ENCODE data around the gene UBXN10.
"Not testable (repeated sequence)": the region's sequence is repeated elsewhere in the genome, so short reads cannot be mapped to it uniquely, and the experiment has no call there.

Gene UBXN10

GRCh38 chr1:20209471-20209870 is 23.6 kb downstream of the UBXN10 start:
- DNase-seq = no peak

GRCh38 chr1:20210736-20211460 is 25.0 kb downstream of the UBXN10 start:
- DNase-seq = no peak

GRCh38 chr1:20211511-20211931 is 25.6 kb downstream of the UBXN10 start:
- no peak for DNase-seq

GRCh38 chr1:20212085-20212684 is 26.3 kb downstream of the UBXN10 start:
- no peak for DNase-seq

- DNase-seq = peak; percentile 14 to 41 (median 36)
Observed at GRCh38 chr1:20212685-20213331, 26.9 kb downstream of the UBXN10 start.

GRCh38 chr1:20215716-20216115 is 29.8 kb downstream of the UBXN10 start:
- DNase-seq = no peak

- peak in 1 of 5 experiments; percentile 22 for DNase-seq
Observed at GRCh38 chr1:20216574-20216973, 30.7 kb downstream of the UBXN10 start.

GRCh38 chr1:20219053-20219452 is 33.2 kb downstream of the UBXN10 start:
- not testable (repeated sequence) for DNase-seq

- no peak for DNase-seq
Observed at GRCh38 chr1:20220036-20220435, 34.1 kb downstream of the UBXN10 start.

- DNase-seq = no peak
Observed at GRCh38 chr1:20223106-20223505, 37.2 kb downstream of the UBXN10 start.

- no peak for DNase-seq
Observed at GRCh38 chr1:20223551-20224419, 37.9 kb downstream of the UBXN10 start.

- DNase-seq = no peak
Observed at GRCh38 chr1:20224546-20224945, 38.6 kb downstream of the UBXN10 start.

- no peak for DNase-seq
Observed at GRCh38 chr1:20227704-20228103, 41.8 kb downstream of the UBXN10 start.

- no peak for DNase-seq
Observed at GRCh38 chr1:20228314-20228825, 42.5 kb downstream of the UBXN10 start.

GRCh38 chr1:20229171-20229570 is 43.3 kb downstream of the UBXN10 start:
- DNase-seq = no peak

- not testable (repeated sequence) for DNase-seq
Observed at GRCh38 chr1:20232564-20232963, 46.7 kb downstream of the UBXN10 start.

- peak in 1 of 5 experiments; percentile 27 for DNase-seq
Observed at GRCh38 chr1:20233394-20233793, 47.5 kb downstream of the UBXN10 start.

- DNase-seq = no peak
Observed at GRCh38 chr1:20233866-20234265, 48.0 kb downstream of the UBXN10 start.

- DNase-seq = no peak
Observed at GRCh38 chr1:20234788-20235535, 49.1 kb downstream of the UBXN10 start.

GRCh38 chr1:20237646-20238045 is 51.8 kb downstream of the UBXN10 start:
- no peak for DNase-seq

- no peak for DNase-seq
Observed at GRCh38 chr1:20240012-20240411, 54.1 kb downstream of the UBXN10 start.

All from T-helper 2 cell (primary cell).